Large intestine (tissue), 3 donors: ENCODE data around the gene PKN3. TPM values are rescaled to one million over a fixed set of nuclear protein-coding genes. Genes with fewer than 3 reads are reported as not detected.

Experiments
- DNase-seq, 2 donors: peaks; one replicate each; pipeline versions ENCODE4 v3.0.0 to v3.0.0-alpha.2; 2013
- H3K27ac ChIP-seq: one replicate; pipeline ENCODE4 v1.5.1; 2013; ENCODE audit warnings: low read length
- H3K27me3 ChIP-seq: 2 replicates; pipeline ENCODE4 v1.6.1; 2013; ENCODE audit warnings: low read length; ENCODE audit not compliant: control insufficient read depth, insufficient read depth
- H3K36me3 ChIP-seq: 2 replicates; pipeline ENCODE4 v1.6.1; 2013; ENCODE audit warnings: low read length; ENCODE audit not compliant: control insufficient read depth, insufficient read depth
- H3K4me1 ChIP-seq: one replicate; pipeline ENCODE4 v1.6.1; 2013; ENCODE audit warnings: low read length; ENCODE audit not compliant: control insufficient read depth, insufficient read depth
- H3K4me3 ChIP-seq: one replicate; pipeline ENCODE4 v1.5.1; 2013; ENCODE audit warnings: low read length
- H3K9me3 ChIP-seq: one replicate; pipeline ENCODE4 v1.6.1; 2013; ENCODE audit warnings: mild to moderate bottlenecking, low read depth, low read length, moderate library complexity; ENCODE audit not compliant: control insufficient read depth
- WGBS: methylation state at CpG from one replicate; pipeline ENCODE4 v1.1.5; 2013; ENCODE audit warnings: low lambda C conversion rate; ENCODE audit not compliant: insufficient coverage; 5-methylcytosine and 5-hydroxymethylcytosine counted together
- polyA plus RNA-seq: library from polyadenylated mRNA; unstranded; fragments of 120-200 nt; gene quantifications from one replicate; pipeline ENCODE4 v1.2.1, GENCODE V29; 2013

Gene PKN3
- polyA plus RNA-seq, 1 donor, result 5.5 TPM

DNA sequence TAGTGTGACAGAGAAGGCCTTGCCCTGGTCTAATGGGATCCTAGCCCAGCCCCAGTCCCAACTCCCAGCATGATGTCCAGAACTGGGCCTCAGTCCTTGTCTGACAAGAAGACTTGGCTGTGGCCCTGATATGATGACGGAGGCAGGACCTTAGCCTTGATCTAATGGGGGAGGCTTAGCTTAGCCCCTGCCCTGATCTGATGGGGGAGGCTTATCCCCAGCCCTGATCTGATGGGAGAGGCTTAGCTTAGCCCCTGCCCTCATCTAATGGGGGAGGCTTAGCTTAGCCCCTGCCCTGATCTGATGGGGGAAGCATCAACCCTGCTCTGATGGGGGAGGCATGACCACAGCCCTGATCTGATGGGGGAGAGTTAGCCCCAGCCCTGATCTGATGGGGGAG is 3.7 kb downstream of the PKN3 start:
- H3K27ac ChIP-seq, result no peak overlapping the region
- H3K9me3 ChIP-seq, result no peaks in the 10 kb centered on the region
- no peaks in the 10 kb centered on the region for H3K36me3 ChIP-seq
- no peaks in the 10 kb centered on the region for H3K4me1 ChIP-seq
- no peaks in the 10 kb centered on the region for H3K27me3 ChIP-seq
- no CpG with 5 or more reads among the region's 1 CpG for WGBS
- no peak for DNase-seq
- no peak overlapping the region for H3K4me3 ChIP-seq

DNA sequence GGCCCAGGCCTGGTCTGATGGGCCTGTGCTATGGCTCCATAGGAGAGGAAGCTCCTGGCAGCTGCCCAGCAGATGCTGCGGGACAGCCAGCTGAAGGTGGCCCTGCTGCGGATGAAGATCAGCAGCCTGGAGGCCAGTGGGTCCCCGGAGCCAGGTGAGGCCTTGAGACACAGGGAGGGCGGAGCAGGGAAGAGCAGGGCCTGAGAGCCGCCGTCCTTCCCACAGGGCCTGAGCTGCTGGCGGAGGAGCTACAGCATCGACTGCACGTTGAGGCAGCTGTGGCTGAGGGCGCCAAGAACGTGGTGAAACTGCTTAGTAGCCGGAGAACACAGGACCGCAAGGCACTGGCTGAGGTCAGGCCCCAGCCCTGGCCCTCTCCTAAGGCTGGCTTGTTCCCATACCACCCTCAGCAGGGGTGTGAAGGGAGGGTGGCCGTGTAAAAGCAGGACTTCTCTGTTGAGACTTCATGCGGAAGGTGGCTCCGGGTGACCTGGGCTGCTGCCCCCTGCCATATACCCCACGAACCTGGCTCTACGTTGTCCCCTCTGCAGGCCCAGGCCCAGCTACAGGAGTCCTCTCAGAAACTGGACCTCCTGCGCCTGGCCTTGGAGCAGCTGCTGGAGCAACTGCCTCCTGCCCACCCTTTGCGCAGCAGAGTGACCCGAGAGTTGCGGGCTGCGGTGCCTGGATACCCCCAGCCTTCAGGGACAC is 4.5 kb downstream of the PKN3 start:
- no peak overlapping the region for H3K27ac ChIP-seq
- no peaks in the 10 kb centered on the region for H3K27me3 ChIP-seq
- no peak for DNase-seq
- no peaks in the 10 kb centered on the region for H3K36me3 ChIP-seq
- H3K4me3 ChIP-seq, result no peak overlapping the region
- no CpG with 5 or more reads among the region's 23 CpGs for WGBS
- no peaks in the 10 kb centered on the region for H3K4me1 ChIP-seq
- H3K9me3 ChIP-seq, result no peaks in the 10 kb centered on the region

DNA sequence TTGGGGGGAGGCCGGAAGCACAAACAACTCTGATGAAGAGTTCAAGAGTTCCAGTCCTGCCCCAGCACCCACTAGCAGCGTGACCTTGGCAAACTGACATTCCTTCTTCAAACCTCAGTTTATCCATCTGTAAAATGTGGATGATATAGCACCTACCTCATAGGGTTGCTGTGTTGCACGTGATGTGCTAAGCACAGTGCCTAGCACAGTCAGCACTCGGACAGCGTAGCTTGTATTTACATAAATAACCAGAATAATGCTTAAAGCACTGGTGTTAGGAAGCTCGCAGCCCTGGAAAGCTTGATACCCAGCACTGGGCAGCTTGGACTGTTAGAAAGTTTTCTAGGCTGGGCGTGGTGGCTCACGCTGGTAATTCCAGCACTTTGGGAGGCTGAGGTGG is 5.1 kb downstream of the PKN3 start:
- no CpG with 5 or more reads among the region's 8 CpGs for WGBS
- no peak for DNase-seq
- H3K27ac ChIP-seq, result no peak overlapping the region
- no peaks in the 10 kb centered on the region for H3K27me3 ChIP-seq
- H3K4me1 ChIP-seq, result no peaks in the 10 kb centered on the region
- no peaks in the 10 kb centered on the region for H3K36me3 ChIP-seq
- no peaks in the 10 kb centered on the region for H3K9me3 ChIP-seq
- H3K4me3 ChIP-seq, result no peak overlapping the region

DNA sequence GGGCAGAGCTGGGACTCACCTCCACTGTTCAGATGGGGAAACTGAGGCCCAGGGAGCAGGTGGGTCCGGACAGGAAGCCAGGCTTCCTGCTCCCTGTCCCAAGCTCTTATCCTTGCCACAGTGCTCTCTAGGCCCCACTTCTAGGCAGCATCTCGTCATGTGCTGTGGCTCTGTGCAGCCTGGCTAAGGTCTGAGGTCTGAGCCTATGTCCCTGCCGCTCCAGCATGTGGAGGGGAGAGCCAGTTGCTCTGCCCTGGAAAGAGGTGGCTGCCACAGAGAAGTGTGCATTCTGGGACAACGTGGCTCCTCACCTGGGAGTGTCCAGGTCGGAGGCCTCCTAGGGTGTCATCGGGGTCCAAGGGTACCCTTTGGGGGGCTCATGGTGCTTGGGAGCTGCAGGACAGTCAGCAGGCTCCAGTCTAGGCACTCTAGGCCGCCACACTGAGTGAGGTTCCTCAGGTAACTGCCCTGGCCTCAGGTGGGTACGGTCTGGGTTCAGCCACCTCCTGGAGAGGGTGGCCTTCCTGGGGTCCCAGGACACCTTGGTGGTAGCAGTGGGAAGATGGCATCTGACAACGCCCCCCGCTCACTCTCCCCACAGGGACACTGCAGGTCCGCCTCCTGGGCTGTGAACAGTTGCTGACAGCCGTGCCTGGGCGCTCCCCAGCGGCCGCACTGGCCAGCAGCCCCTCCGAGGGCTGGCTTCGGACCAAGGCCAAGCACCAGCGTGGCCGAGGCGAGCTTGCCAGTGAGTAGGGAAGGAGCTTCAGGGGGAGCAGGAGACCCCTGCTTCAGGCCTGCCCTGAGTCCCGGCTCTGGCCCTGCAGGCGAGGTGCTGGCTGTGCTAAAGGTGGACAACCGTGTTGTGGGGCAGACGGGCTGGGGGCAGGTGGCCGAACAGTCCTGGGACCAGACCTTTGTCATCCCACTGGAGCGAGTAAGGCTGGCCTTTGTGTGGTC is 10.4 kb downstream of the PKN3 start:
- H3K4me3 ChIP-seq, result no peak overlapping the region
- no peaks in the 10 kb centered on the region for H3K27me3 ChIP-seq
- no peak overlapping the region for H3K27ac ChIP-seq
- no peaks in the 10 kb centered on the region for H3K4me1 ChIP-seq
- peaks cover 4% of the 10 kb centered on the region for H3K36me3 ChIP-seq
- H3K9me3 ChIP-seq, result no peaks in the 10 kb centered on the region
- DNase-seq, result no peak
- WGBS, result no CpG with 5 or more reads among the region's 26 CpGs

DNA sequence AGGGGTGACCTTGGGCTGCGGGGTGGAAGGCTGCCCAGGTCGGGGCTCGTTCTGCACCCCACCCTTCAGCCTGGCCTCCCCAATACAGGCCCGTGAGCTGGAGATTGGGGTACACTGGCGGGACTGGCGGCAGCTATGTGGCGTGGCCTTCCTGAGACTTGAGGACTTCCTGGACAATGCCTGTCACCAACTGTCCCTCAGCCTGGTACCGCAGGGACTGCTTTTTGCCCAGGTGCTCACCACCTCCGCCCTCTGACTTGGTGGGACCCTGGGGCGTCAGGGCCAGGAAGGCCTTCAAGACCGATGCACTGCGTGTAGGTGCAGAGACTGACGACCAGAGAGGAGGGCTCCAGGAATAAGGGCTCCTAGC is 11.1 kb downstream of the PKN3 start:
- no CpG with 5 or more reads among the region's 13 CpGs for WGBS
- Histone ChIP-seq H3K27ac (no peak overlapping the region), H3K4me3 (no peak overlapping the region), H3K4me1 (peaks cover 4% of the 10 kb centered on the region), H3K36me3 (peaks cover 4% of the 10 kb centered on the region), H3K27me3 (no peaks in the 10 kb centered on the region), H3K9me3 (no peaks in the 10 kb centered on the region)
- no peak for DNase-seq

DNA sequence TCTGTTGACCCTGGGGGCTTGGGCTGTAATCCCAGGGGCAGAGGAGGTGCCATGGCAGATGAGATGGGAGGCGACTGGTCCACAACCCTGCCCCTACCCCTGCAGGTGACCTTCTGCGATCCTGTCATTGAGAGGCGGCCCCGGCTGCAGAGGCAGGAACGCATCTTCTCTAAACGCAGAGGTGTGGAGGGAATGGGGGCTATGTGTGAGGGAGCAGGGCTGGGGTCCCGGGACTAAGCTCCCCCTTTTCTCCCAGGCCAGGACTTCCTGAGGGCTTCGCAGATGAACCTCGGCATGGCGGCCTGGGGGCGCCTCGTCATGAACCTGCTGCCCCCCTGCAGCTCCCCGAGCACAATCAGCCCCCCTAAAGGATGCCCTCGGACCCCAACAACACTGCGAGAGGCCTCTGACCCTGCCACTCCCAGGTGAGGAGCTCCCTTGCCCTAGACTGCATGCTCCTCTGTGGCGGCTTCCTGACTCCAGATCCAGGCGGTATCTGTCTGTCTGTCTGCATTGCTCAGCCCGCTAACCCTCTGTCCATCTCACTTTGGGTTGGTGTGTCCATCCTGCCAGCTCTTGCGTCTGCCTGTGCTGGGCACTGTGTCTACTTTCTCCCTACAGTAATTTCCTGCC is 11.8 kb downstream of the PKN3 start:
- no peaks in the 10 kb centered on the region for H3K9me3 ChIP-seq
- no peak for DNase-seq

DNA sequence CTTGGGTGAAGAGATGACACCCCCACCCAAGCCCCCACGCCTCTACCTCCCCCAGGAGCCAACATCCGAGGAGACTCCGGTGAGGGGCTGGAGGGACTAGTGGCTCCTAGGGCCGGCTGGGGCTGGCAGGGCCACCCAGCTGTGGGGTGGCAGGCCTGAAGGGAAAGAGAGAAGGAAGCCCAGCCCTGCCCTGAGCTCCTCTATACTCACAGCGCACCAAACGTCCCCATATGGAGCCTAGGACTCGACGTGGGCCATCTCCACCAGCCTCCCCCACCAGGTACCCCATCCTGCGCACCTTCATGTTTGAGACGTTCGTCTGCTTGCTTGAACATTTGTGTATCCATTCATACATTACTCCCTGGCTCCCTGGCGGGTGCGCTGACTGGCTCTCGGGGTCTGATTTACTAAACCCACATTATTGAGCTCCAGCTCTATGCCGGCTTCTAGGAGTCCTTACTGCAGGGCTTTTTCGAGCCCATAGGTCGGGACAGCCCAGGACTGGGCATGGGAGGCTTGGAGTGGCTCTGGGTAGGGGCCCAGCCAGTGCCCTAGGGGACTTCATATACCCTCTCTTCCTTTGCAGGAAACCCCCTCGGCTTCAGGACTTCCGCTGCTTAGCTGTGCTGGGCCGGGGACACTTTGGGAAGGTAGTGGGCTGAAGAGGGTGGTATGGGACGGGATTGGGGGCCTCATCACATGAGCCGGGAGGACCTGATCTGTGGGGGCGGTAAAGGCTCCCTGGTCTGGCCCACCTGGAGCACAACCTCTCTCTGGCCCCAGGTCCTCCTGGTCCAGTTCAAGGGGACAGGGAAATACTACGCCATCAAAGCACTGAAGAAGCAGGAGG is 12.5 kb downstream of the PKN3 start:
- no peak overlapping the region for H3K27ac ChIP-seq
- peaks cover 4% of the 10 kb centered on the region for H3K4me1 ChIP-seq
- no peak for DNase-seq
- no peak overlapping the region for H3K4me3 ChIP-seq
- H3K27me3 ChIP-seq, result no peaks in the 10 kb centered on the region
- peaks cover 7% of the 10 kb centered on the region for H3K36me3 ChIP-seq
- no peaks in the 10 kb centered on the region for H3K9me3 ChIP-seq
- no CpG with 5 or more reads among the region's 24 CpGs for WGBS

More for the DNA sequence above, 11.8 kb downstream of the PKN3 start:
- H3K27ac ChIP-seq, result no peak overlapping the region
- H3K4me3 ChIP-seq, result no peak overlapping the region
- no peaks in the 10 kb centered on the region for H3K27me3 ChIP-seq
- WGBS, result no CpG with 5 or more reads among the region's 19 CpGs
- peaks cover 4% of the 10 kb centered on the region for H3K4me1 ChIP-seq
- peaks cover 4% of the 10 kb centered on the region for H3K36me3 ChIP-seq

DNA sequence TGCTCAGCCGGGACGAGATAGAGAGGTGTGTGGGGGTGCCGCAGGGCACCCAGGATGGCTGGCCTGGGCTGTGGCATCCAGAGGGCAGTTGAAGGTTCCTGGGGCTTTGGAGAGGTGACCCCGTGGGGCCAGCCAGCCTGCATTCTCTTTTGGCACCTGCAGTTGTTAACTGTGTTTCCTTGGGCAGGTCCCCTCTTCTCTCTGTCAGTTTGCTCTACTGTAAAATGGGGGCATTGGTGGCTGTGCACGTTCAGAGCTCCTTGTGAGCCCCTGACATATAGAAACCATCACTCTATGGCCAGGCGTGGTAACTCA is 13.1 kb downstream of the PKN3 start:
- Histone ChIP-seq H3K9me3 (no peaks in the 10 kb centered on the region), H3K36me3 (peaks cover 9% of the 10 kb centered on the region), H3K27ac (no peak overlapping the region), H3K27me3 (no peaks in the 10 kb centered on the region), H3K4me1 (peaks cover 4% of the 10 kb centered on the region), H3K4me3 (no peak overlapping the region)
- DNase-seq, result no peak
- no CpG with 5 or more reads among the region's 6 CpGs for WGBS

DNA sequence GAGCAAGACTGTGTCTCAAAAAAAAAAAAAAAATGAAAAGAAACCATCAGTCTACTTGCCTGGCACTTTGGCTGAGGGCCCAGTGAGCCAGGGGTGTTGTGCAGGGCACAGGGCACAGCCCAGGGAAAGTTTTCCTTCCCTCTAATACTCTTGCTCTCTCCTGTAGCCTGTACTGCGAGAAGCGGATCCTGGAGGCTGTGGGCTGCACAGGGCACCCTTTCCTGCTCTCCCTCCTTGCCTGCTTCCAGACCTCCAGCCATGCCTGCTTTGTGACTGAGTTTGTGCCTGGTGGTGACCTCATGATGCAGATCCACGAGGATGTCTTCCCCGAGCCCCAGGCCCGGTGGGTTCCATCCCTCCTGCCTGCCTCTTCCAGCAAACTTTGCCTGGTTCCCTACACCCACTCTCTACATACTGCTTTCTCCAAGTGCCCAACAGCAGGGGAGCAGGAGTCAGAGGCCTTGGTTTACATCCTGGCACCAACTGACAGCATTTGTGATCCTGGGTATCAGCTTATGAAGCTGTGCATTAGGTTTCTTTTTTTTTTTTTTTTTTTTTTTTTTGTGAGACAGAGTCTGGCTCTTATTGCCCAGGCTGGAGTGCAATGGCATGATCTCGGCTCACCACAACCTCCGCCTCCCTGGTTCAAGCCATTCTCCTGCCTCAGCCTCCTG is 14.4 kb downstream of the PKN3 start:
- H3K27me3 ChIP-seq, result no peaks in the 10 kb centered on the region
- peaks cover 19% of the 10 kb centered on the region for H3K36me3 ChIP-seq
- H3K4me1 ChIP-seq, result peaks cover 4% of the 10 kb centered on the region
- no peaks in the 10 kb centered on the region for H3K9me3 ChIP-seq
- no CpG with 5 or more reads among the region's 7 CpGs for WGBS
- H3K4me3 ChIP-seq, result no peak overlapping the region
- no peak overlapping the region for H3K27ac ChIP-seq
- no peak for DNase-seq
